Cardiac septum (tissue), 1 donor: ENCODE data around the gene MPZL3. TPM values are rescaled to one million over a fixed set of nuclear protein-coding genes. Genes with fewer than 3 reads are reported as not detected.

Experiments
- DNase-seq: peaks from one replicate; pipeline ENCODE4 v3.0.0-alpha.2; 2020; ENCODE audit warnings: low spot score
- intact Hi-C: fragments of 100-400 bp; cut with DNase I; formaldehyde crosslinking; loops from one replicate; pipeline ENCODE4 v1.14.0; 2022
- total RNA-seq: library from RNA; stranded (reverse); fragmentation: NEBNext Ultra II Directional; extraction: Animal tissue kit (Norgen Biotek cat#: 25700); gene quantifications from one replicate; pipeline ENCODE4 v1.2.1, GENCODE V29; 2021
- donor health status: DM: no; HTN: no; CAD: no.

Gene MPZL3
- total RNA-seq, 1 donor from 2014 or later: 3.8 TPM

DNA sequence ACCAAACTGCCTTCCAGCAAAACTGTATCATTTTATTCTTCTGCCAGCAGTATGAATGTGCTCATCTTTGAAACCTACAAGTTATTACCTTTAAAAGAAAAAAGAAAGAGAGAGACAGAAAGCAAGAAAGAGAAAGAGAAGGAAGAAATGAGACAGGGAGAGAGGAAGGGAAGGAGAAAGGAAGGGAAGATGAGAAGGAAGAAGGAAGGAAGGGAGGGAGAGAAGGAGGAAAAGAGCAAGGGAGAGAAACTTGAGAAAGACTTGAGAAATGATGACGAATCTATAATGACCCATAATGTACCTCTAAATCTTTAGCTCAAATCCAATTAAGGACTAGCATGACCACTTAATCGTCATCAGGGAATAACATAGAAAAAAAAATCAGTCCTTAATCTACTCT, 16.0 kb downstream of the MPZL3 start:
- DNase-seq: no peak
- intact Hi-C loops: loop anchor here (5.0 kb wide), 1 partner anchor 39 kb away; no protein-coding TSS in a partner anchor

DNA sequence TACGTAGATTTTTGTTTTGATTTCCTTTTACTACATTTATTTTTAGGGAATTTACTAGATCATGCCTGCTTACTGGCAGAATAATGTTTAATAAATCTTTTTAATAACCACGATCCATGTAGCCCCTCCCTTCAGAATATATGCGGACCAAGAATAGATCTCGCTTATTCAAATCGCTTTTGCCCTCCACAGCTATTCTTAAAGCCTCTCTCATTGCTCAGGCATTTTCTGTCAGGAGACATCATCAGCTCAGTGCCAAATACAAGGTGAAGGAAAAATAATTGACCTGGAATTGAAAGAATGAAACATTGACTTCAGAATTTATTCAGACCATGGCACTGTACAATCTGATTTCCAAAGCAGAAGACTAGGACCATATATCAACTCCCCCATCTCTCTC, 17.3 kb downstream of the MPZL3 start:
- no peak for DNase-seq
- intact Hi-C loops: loop anchor here (5.0 kb wide), 1 partner anchor 38 kb away; no protein-coding TSS in a partner anchor

DNA sequence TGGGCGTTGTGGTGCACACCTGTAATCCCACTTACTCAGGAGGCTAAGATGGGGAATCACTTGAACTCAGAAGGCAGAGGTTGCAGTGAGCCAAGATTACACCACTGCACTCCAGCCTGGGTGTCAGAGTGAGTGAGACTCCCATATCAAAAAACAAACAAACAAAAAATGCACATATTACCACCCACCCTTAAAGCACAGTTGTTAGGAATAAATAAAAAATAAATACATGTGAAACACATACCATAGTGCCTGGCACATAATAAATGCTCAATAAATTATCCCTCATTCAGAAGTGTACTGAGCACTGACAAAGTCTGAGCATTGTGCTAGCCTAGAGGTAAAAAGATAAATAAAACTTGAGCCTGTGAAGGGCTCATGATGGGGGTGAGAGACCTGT, 18.3 kb downstream of the MPZL3 start:
- intact Hi-C loops: no loop called here
- DNase-seq: no peak

DNA sequence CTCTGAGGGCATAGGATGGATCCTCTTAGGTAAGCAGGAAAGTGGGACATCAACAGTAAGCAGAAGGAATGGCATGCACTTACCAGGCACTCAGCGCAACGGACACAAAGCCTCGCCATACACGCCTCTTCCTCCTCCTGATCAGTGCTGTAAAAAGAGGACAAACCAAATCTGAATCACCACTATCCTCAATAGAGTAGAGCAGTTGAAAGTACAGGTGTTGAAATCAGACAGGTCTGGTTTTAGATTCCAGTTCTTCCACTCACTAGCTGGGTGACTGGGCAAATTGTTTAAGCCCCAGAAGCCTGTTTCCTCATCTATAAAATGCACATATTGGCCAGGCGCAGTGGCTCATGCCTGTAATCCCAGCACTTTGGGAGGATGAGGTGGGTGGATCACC, 18.8 kb downstream of the MPZL3 start:
- intact Hi-C loops: no loop called here
- DNase-seq: no peak

DNA sequence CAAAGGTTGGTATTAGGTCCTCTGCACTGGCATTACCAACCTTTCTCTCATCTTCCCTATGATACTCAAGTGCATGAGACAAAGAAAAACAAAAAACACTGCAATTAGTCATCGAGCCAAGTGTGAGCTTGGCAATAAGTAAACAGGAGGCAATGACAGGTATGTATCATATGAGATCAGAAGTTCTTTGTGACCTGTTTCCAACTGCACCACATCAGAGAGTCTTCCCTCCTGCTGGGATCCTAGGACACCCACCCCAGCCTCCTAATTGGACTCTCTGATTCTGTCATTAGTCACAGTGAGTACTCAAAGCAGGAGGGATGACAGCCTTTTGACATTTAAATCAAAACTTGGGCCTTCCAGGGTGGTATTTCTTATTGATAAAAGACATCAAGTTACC, 19.5 kb downstream of the MPZL3 start:
- no peak for DNase-seq
- intact Hi-C loops: no loop called here

- intact Hi-C loops: no loop called here
- DNase-seq: no peak
Observed at GRCh38 chr11:118231461-118231860, 20.7 kb downstream of the MPZL3 start.

DNA sequence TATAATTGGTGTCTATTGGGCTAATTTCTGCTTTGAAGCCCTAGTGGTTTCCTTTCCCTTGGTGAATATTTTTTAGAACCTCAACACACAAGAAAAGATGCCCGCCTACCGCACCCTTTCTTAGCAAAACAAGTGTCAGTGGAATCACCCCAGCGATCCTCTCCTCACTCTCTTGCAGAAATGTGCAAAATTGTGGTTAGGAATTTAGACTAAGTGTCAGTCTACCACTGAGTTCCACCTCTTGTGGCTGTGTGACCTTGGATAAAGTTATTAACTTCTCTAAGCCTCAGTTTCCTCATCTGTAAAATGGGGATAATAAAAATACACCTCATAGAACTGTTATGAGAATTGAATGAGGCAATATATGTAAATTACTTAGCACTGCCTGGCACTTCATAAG, 22.1 kb downstream of the MPZL3 start:
- intact Hi-C loops: no loop called here
- no peak for DNase-seq

- no peak for DNase-seq
- intact Hi-C loops: no loop called here
Observed at GRCh38 chr11:118229274-118229847, 22.8 kb downstream of the MPZL3 start.

- no peak for DNase-seq
- intact Hi-C loops: no loop called here
Observed at GRCh38 chr11:118227865-118228785, 24.0 kb downstream of the MPZL3 start.

GRCh38 chr11:118226781-118227180, 25.4 kb downstream of the MPZL3 start:
- DNase-seq: no peak
- intact Hi-C loops: no loop called here

DNA sequence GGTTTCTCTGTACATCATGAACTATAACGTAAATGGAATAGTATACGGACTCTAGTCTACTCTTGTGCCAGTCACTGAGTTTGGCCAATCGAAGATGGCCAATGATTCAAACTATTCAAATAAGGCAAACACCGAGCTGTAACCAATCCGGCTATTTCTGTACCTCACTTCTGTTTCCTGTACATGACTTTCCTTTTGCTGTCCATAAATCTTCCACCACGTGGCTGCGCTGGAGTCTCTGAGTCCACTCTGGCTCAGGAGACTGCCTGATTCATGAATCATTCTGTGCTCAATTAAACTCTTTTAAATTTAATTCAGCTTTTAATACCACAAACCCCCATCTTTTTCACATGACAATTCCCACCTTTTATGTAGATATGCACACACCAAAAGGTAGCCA, 25.9 kb downstream of the MPZL3 start:
- DNase-seq: no peak
- intact Hi-C loops: no loop called here

DNA sequence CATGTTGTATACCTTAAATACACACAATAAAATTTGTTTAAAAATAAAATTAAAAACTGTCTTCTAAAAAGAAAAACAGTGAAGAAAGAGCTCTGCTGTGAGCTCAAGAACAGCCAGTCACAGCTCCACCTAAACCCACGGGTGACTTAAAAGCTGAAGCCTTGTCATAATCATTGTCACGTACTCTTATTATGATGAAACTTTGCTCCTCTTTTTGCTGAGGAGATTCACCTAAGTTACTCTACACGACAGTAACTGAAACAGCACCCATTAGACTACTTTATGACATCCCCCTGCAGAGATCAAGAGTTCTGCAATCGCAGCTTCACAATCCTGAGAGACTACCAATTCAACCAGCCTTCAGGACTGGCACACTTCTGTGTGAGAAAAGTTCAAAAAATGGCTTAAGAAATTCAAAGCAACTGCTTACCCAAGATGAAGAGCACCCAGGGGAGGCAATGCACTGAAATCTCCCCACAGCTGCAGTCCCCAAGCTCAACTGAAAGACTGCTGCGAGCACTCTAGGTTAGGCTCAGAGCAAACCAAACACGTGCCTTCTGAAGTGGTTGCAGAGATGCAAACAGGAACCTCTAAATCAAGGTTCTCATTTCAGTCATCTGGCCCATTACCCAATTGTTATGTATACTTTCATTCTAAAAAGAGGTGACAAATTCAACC, 27.5 kb downstream of the MPZL3 start, which contains the start of gene JAML:
Gene JAML, minus strand, starts transcription at position 501 of the 678 bp plus-strand sequence. CDS start 10,145 bp downstream, outside the sequence.
- DNase-seq: no peak
- intact Hi-C loops: no loop called here

GRCh38 chr11:118223992-118224391, 28.2 kb downstream of the MPZL3 start:
- intact Hi-C loops: no loop called here
- DNase-seq: no peak

GRCh38 chr11:118223570-118223969, 28.6 kb downstream of the MPZL3 start:
- no peak for DNase-seq
- intact Hi-C loops: no loop called here

DNA sequence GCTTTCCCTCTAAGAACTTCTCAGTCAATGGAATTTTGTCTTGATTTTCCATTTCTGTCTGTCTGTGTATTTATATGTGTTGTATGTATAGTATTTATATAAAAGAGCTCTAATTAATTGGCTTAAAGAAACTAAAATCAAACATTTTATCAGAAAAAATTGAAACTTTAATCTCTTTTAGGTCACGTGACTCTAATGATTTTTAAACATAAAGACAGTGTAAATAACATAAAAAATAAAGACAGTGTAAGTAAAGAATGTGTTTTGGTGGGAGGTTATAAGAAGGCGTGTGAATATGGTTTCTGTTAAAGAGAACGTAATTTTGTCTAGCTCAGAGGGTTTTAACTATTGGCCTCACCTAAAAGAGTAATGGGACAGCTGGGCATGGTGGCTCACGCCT, 29.7 kb downstream of the MPZL3 start:
- intact Hi-C loops: no loop called here
- DNase-seq: no peak

DNA sequence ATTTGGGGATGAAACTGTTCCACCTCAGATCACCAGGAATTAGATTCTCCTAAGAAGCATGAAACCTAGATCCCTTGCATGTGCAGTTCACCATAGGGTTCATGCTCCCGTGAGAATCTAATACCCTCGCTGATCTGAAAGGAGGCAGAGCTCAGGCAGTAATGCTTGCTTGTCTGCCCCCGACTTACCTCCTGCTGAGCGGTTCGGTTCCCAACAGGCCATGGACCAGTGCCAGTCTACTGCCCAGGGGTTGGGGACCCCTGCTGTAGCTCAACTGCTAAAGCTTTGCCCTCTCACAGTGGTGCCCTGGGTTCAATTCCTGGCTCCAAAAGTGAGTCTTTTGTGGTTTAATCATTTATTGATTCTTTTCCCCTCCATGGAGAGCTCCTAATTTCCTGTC, 30.7 kb downstream of the MPZL3 start:
- intact Hi-C loops: no loop called here
- DNase-seq: no peak

- intact Hi-C loops: no loop called here
- DNase-seq: no peak
Observed at GRCh38 chr11:118219732-118220131, 32.4 kb downstream of the MPZL3 start.

GRCh38 chr11:118219244-118219643, 32.9 kb downstream of the MPZL3 start:
- no peak for DNase-seq
- intact Hi-C loops: no loop called here

DNA sequence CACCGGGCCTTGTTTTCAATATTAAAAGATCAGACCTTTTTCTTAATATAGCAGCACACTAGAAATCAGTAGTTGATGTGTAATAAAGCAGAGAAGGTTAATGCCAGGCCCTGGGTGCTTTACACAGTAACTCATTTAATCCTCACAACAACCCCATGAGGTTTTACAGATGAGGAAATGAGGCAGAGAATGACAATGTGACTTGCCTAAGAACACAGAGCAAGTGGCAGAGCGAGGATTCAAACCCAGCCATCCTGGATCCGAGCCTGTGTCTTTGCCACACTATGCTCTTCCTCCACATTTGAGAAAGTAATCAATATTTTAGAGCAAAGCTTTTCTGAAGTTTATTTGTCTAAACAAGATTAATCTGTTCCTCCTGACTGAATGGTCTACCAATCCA, 34.6 kb downstream of the MPZL3 start:
- intact Hi-C loops: no loop called here
- no peak for DNase-seq

- intact Hi-C loops: no loop called here
- no peak for DNase-seq
Observed at GRCh38 chr11:118216621-118217481, 35.3 kb downstream of the MPZL3 start.
